WTC11 (cell line): Measurements from ENCODE around the gene MTHFS. TPM values are rescaled to one million over a fixed set of nuclear protein-coding genes. Genes with fewer than 3 reads are reported as not detected.
"Not testable (repeated sequence)": the region's sequence is repeated elsewhere in the genome, so short reads cannot be mapped to it uniquely, and the experiment has no call there.

Source experiments
- ATAC-seq: fragments of 200-7000 bp; cut with Tn5 transposase; 2 replicates; pipeline ENCODE4 v1.10.0; 2021; ENCODE audit warnings: mild to moderate bottlenecking, moderate library complexity
- CTCF ChIA-PET: fragments of 300-600 bp; sonication (Branson Sonifier 250); formaldehyde crosslinking; loops from one replicate; lab custom pipeline; 2021; ENCODE audit warnings: antibody characterized with exemption; lab: Charles Lee
- POLR2A ChIA-PET: fragments of 350-600 bp; sonication (Branson Sonifier 250); formaldehyde crosslinking; loops from one replicate; lab custom pipeline; 2021; ENCODE audit warnings: antibody characterized with exemption; lab: Charles Lee
- DNase-seq: peaks from one replicate; pipeline ENCODE4 v3.0.0; 2021; ENCODE audit warnings: low spot score
- H3K27ac Mint-ChIP-seq: 2 replicates; pipeline ENCODE4 v1.8.0; 2021; ENCODE audit warnings: mixed read lengths
- H3K27me3 Mint-ChIP-seq: 2 replicates; pipeline ENCODE4 v1.8.0; 2021; ENCODE audit warnings: low read depth, mild to moderate bottlenecking, moderate library complexity, mixed read lengths
- H3K36me3 Mint-ChIP-seq: 2 replicates; pipeline ENCODE4 v1.8.0; 2021; ENCODE audit warnings: mixed read lengths
- H3K4me1 Mint-ChIP-seq: 2 replicates; pipeline ENCODE4 v1.8.0; 2022; ENCODE audit warnings: mixed read lengths
- H3K4me3 Mint-ChIP-seq: 2 replicates; pipeline ENCODE4 v1.8.0; 2021; ENCODE audit warnings: mild to moderate bottlenecking, moderate library complexity, mixed read lengths
- H3K9me3 Mint-ChIP-seq: 2 replicates; pipeline ENCODE4 v1.8.0; 2021; ENCODE audit warnings: mixed read lengths
- CREB1 ChIP-seq: sonication (generic); formaldehyde crosslinking; IDR thresholded peaks from 2 replicates; pipeline ENCODE4 v1.8.0; 2023; ENCODE audit warnings: mild to moderate bottlenecking, missing genetic modification reagents
- FOXK1 ChIP-seq: sonication (generic); formaldehyde crosslinking; IDR thresholded peaks from 2 replicates; pipeline ENCODE4 v1.8.0; 2022; ENCODE audit warnings: mild to moderate bottlenecking, moderate library complexity, missing genetic modification reagents
- JAZF1 ChIP-seq: fragments of 250-450 bp; sonication (Bioruptor Pico); IDR thresholded peaks from 2 replicates; pipeline ENCODE4 v1.9.0; 2021; ENCODE audit warnings: moderate library complexity, mild to moderate bottlenecking, inconsistent platforms
- MYBL2 ChIP-seq: sonication (generic); formaldehyde crosslinking; IDR thresholded peaks from 2 replicates; pipeline ENCODE4 v1.8.1; 2023; ENCODE audit warnings: mild to moderate bottlenecking, moderate library complexity, missing genetic modification reagents
- NFYB ChIP-seq: sonication (generic); formaldehyde crosslinking; conservative IDR thresholded peaks from 2 replicates; pipeline ENCODE4 v1.8.0; 2022; ENCODE audit warnings: low read depth, missing genetic modification reagents
- RELA ChIP-seq: sonication (generic); formaldehyde crosslinking; IDR thresholded peaks from 2 replicates; pipeline ENCODE4 v1.8.1; 2022; ENCODE audit warnings: missing genetic modification reagents, mild to moderate bottlenecking, borderline replicate concordance
- SMAD3 ChIP-seq: sonication (generic); formaldehyde crosslinking; IDR thresholded peaks from 2 replicates; pipeline ENCODE4 v1.8.0; 2022; ENCODE audit warnings: missing genetic modification reagents, mild to moderate bottlenecking, borderline replicate concordance
- SMAD4 ChIP-seq: sonication (generic); formaldehyde crosslinking; IDR thresholded peaks from 2 replicates; pipeline ENCODE4 v1.8.0; 2022; ENCODE audit warnings: mild to moderate bottlenecking, missing genetic modification reagents
- ZBTB21 ChIP-seq: sonication (generic); formaldehyde crosslinking; IDR thresholded peaks from 2 replicates; pipeline ENCODE4 v1.8.1; 2023; ENCODE audit warnings: mild to moderate bottlenecking, missing genetic modification reagents, borderline replicate concordance
- ZNF121 ChIP-seq: sonication (generic); formaldehyde crosslinking; IDR thresholded peaks from 2 replicates; pipeline ENCODE4 v1.8.0; 2023; ENCODE audit warnings: missing genetic modification reagents
- ZNF232 ChIP-seq: sonication (generic); formaldehyde crosslinking; IDR thresholded peaks from 2 replicates; pipeline ENCODE4 v1.8.0; 2022; ENCODE audit warnings: mild to moderate bottlenecking, missing genetic modification reagents
- ZNF263 ChIP-seq: sonication (generic); formaldehyde crosslinking; IDR thresholded peaks from 2 replicates; pipeline ENCODE4 v1.8.1; 2022; ENCODE audit warnings: low read depth, mild to moderate bottlenecking, moderate library complexity, missing genetic modification reagents
- ZNF396 ChIP-seq: fragments of 250-450 bp; sonication (Bioruptor Pico); IDR thresholded peaks from 2 replicates; pipeline ENCODE4 v1.8.0; 2021; ENCODE audit warnings: mild to moderate bottlenecking, moderate library complexity, borderline replicate concordance
- ZNF416 ChIP-seq: fragments of 250-450 bp; sonication (Bioruptor Pico); IDR thresholded peaks from 2 replicates; pipeline ENCODE4 v1.9.0; 2021; ENCODE audit warnings: mild to moderate bottlenecking, inconsistent platforms
- ZNF671 ChIP-seq: fragments of 250-450 bp; sonication (Bioruptor Pico); IDR thresholded peaks from 2 replicates; pipeline ENCODE4 v1.8.0; 2021; ENCODE audit warnings: mild to moderate bottlenecking
- total RNA-seq: library from RNA; stranded (reverse); gene quantifications from 3 replicates; pipeline ENCODE4 v1.2.3, GENCODE V29; 2021
- TF ChIP-seq, protein P1 (sequence below): sonication (generic); formaldehyde crosslinking; IDR thresholded peaks from 2 replicates; pipeline ENCODE4 v1.8.0; 2023; ENCODE audit warnings: missing genetic modification reagents, mild to moderate bottlenecking, borderline replicate concordance
- TF ChIP-seq, protein P2 (sequence below): sonication (generic); formaldehyde crosslinking; conservative IDR thresholded peaks from 2 replicates; pipeline ENCODE4 v1.8.1; 2022; ENCODE audit warnings: mild to moderate bottlenecking, missing genetic modification reagents
- TF ChIP-seq, protein P3 (sequence below): sonication (generic); formaldehyde crosslinking; IDR thresholded peaks from 2 replicates; pipeline ENCODE4 v1.8.0; 2022; ENCODE audit warnings: mild to moderate bottlenecking, missing genetic modification reagents
- TF ChIP-seq, protein P4 (sequence below): sonication (generic); formaldehyde crosslinking; IDR thresholded peaks from 2 replicates; pipeline ENCODE4 v1.8.1; 2022; ENCODE audit warnings: low read depth, missing genetic modification reagents, borderline replicate concordance
- TF ChIP-seq, protein P5 (sequence below): sonication (generic); formaldehyde crosslinking; IDR thresholded peaks from 2 replicates; pipeline ENCODE4 v1.8.0; 2023; ENCODE audit warnings: missing genetic modification reagents
- TF ChIP-seq, protein P6 (sequence below): fragments of 250-450 bp; sonication (Bioruptor Pico); IDR thresholded peaks from 2 replicates; pipeline ENCODE4 v2.1.2; 2022; ENCODE audit warnings: mild to moderate bottlenecking, moderate library complexity

MTHFS gene
- total RNA-seq, 1 experiment from 2014 or later = 24.8 TPM

DNA sequence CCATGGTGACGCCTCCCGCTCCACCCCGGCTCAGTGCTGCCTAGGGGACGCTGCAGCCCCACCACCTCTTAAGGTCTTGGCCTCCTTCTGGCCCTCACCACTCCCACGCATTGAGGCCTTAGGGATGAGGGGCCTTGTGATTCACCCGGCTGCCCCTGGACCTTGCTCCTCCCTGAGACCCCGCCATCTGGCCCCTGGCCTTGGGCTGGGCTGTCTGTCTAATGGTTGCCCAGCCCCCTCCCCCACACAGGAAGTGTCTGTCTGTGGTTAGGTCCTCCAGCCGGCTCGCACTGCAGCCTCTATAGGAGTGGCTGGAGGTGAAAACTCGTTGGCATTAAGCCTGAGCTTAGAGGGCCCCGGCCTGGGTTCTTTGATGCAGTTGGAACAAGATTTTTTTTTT, 21.5 kb upstream of the MTHFS start (continued):
- TF ChIP-seq, protein P1, sequence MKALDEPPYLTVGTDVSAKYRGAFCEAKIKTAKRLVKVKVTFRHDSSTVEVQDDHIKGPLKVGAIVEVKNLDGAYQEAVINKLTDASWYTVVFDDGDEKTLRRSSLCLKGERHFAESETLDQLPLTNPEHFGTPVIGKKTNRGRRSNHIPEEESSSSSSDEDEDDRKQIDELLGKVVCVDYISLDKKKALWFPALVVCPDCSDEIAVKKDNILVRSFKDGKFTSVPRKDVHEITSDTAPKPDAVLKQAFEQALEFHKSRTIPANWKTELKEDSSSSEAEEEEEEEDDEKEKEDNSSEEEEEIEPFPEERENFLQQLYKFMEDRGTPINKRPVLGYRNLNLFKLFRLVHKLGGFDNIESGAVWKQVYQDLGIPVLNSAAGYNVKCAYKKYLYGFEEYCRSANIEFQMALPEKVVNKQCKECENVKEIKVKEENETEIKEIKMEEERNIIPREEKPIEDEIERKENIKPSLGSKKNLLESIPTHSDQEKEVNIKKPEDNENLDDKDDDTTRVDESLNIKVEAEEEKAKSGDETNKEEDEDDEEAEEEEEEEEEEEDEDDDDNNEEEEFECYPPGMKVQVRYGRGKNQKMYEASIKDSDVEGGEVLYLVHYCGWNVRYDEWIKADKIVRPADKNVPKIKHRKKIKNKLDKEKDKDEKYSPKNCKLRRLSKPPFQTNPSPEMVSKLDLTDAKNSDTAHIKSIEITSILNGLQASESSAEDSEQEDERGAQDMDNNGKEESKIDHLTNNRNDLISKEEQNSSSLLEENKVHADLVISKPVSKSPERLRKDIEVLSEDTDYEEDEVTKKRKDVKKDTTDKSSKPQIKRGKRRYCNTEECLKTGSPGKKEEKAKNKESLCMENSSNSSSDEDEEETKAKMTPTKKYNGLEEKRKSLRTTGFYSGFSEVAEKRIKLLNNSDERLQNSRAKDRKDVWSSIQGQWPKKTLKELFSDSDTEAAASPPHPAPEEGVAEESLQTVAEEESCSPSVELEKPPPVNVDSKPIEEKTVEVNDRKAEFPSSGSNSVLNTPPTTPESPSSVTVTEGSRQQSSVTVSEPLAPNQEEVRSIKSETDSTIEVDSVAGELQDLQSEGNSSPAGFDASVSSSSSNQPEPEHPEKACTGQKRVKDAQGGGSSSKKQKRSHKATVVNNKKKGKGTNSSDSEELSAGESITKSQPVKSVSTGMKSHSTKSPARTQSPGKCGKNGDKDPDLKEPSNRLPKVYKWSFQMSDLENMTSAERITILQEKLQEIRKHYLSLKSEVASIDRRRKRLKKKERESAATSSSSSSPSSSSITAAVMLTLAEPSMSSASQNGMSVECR = no peak
- TF ChIP-seq FOXK1 = no peak
- no peak for TF ChIP-seq RELA (CRISPR knock-in tag)
- TF ChIP-seq ZNF416 (CRISPR knock-in tag) = no peak
- no peak for TF ChIP-seq ZBTB21 (CRISPR knock-in tag)
- no peak for TF ChIP-seq CREB1 (CRISPR knock-in tag)
- TF ChIP-seq ZNF232 = no peak

DNA sequence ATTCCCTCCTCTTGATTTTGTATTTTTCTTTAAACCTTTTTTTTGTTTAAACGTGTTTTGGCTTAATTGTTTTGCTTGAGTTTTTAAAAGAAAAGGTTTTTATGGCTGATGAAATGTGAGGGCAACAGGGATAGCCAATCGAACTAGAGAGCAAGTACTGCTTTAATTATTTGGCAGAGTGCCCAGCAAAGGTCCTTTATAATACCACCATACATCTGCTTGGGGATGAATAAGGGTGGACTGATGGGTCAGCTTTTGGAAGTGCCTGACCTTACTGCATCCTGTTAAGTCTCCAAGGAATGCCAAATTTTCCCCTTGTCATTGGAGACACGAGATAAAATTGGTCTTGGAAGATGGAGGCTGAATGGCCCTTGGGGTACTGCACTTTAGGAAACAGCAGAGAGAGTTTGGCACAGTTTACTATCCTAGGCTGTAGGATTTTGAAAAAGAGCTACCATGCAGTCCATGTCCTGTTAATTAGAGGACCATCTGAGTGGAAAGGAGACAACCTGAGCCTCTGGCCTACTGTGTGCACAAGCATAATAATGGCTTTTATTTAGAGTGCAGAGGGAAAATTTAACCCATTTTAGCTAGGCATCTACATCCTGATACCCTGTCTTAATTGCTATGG, 19.8 kb upstream of the MTHFS start:
- H3K27ac Mint-ChIP-seq = no peak overlapping the region

DNA sequence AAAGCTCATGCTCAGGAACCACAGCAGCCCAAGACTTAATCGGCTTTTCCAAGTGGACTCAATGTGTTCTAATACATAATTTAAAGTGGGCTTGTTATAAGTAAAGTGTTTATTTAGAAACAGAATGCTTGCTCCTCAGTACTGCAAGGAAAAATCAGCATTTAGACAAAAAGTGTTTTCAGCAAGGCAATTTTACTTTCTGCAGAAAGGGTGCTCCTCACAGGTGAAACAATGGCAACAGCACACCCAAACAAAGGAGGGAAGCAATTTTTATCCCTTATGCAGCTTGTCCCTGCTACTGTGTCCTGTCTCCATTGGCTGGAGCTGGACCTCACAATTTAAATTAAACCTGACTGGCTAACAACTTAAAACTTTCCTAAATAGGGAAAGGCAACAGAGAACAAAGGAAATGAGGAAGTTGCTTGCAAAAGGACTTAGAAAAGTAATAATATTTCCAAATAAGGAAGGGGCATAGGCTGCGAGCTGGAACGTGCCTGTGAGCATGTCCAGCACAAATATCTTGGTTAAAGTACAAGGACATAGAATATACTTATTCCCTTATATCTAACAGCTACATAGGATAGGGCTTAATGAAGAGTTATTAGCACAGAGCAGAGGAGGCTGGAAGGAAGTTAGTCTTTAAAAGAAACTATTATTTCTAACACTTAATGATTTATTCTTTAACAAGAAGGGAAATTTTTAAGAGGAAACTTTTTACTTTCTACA, 19.1 kb upstream of the MTHFS start:
- H3K4me3 Mint-ChIP-seq, ATAC-seq, H3K27me3 Mint-ChIP-seq, DNase-seq, CTCF ChIA-PET, POLR2A ChIA-PET, H3K27ac Mint-ChIP-seq: not testable (repeated sequence)
- Mint-ChIP-seq H3K36me3 (peaks cover 82% of the 10 kb centered on the region), H3K4me1 (peaks cover 17% of the 10 kb centered on the region), H3K9me3 (peaks cover 68% of the 10 kb centered on the region)

More for the DNA sequence above, 19.8 kb upstream of the MTHFS start:
- DNase-seq (no peak), ATAC-seq (no peak)
- Mint-ChIP-seq H3K27me3 (no peaks in the 10 kb centered on the region), H3K36me3 (peaks cover 86% of the 10 kb centered on the region), H3K9me3 (peaks cover 73% of the 10 kb centered on the region), H3K4me1 (peaks cover 21% of the 10 kb centered on the region), H3K4me3 (no peak overlapping the region)
- TF ChIP-seq NFYB (no peak), ZNF121 (no peak), JAZF1 (no peak), SMAD4 (CRISPR knock-in tag) (no peak), ZNF263 (no peak), ZBTB21 (CRISPR knock-in tag) (no peak), ZNF396 (CRISPR knock-in tag) (no peak), MYBL2 (CRISPR knock-in tag) (no peak), ZNF671 (CRISPR knock-in tag) (no peak), SMAD3 (CRISPR knock-in tag) (no peak)
- TF ChIP-seq, protein P2, sequence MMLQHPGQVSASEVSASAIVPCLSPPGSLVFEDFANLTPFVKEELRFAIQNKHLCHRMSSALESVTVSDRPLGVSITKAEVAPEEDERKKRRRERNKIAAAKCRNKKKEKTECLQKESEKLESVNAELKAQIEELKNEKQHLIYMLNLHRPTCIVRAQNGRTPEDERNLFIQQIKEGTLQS = no peak
- TF ChIP-seq, protein P3, sequence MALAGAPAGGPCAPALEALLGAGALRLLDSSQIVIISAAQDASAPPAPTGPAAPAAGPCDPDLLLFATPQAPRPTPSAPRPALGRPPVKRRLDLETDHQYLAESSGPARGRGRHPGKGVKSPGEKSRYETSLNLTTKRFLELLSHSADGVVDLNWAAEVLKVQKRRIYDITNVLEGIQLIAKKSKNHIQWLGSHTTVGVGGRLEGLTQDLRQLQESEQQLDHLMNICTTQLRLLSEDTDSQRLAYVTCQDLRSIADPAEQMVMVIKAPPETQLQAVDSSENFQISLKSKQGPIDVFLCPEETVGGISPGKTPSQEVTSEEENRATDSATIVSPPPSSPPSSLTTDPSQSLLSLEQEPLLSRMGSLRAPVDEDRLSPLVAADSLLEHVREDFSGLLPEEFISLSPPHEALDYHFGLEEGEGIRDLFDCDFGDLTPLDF (CRISPR knock-in tag) = no peak
- TF ChIP-seq, protein P4, sequence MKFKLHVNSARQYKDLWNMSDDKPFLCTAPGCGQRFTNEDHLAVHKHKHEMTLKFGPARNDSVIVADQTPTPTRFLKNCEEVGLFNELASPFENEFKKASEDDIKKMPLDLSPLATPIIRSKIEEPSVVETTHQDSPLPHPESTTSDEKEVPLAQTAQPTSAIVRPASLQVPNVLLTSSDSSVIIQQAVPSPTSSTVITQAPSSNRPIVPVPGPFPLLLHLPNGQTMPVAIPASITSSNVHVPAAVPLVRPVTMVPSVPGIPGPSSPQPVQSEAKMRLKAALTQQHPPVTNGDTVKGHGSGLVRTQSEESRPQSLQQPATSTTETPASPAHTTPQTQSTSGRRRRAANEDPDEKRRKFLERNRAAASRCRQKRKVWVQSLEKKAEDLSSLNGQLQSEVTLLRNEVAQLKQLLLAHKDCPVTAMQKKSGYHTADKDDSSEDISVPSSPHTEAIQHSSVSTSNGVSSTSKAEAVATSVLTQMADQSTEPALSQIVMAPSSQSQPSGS (CRISPR knock-in tag) = no peak
- TF ChIP-seq, protein P5, sequence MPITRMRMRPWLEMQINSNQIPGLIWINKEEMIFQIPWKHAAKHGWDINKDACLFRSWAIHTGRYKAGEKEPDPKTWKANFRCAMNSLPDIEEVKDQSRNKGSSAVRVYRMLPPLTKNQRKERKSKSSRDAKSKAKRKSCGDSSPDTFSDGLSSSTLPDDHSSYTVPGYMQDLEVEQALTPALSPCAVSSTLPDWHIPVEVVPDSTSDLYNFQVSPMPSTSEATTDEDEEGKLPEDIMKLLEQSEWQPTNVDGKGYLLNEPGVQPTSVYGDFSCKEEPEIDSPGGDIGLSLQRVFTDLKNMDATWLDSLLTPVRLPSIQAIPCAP = no peak
- TF ChIP-seq, protein P6, sequence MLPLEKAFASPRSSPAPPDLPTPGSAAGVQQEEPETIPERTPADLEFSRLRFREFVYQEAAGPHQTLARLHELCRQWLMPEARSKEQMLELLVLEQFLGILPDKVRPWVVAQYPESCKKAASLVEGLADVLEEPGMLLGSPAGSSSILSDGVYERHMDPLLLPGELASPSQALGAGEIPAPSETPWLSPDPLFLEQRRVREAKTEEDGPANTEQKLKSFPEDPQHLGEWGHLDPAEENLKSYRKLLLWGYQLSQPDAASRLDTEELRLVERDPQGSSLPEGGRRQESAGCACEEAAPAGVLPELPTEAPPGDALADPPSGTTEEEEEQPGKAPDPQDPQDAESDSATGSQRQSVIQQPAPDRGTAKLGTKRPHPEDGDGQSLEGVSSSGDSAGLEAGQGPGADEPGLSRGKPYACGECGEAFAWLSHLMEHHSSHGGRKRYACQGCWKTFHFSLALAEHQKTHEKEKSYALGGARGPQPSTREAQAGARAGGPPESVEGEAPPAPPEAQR (CRISPR knock-in tag) = no peak
- ChIA-PET CTCF (no interaction called here), POLR2A (no interaction called here)
